ENCODE measurements around the gene ZNF862.

ZNF862 gene

DNA sequence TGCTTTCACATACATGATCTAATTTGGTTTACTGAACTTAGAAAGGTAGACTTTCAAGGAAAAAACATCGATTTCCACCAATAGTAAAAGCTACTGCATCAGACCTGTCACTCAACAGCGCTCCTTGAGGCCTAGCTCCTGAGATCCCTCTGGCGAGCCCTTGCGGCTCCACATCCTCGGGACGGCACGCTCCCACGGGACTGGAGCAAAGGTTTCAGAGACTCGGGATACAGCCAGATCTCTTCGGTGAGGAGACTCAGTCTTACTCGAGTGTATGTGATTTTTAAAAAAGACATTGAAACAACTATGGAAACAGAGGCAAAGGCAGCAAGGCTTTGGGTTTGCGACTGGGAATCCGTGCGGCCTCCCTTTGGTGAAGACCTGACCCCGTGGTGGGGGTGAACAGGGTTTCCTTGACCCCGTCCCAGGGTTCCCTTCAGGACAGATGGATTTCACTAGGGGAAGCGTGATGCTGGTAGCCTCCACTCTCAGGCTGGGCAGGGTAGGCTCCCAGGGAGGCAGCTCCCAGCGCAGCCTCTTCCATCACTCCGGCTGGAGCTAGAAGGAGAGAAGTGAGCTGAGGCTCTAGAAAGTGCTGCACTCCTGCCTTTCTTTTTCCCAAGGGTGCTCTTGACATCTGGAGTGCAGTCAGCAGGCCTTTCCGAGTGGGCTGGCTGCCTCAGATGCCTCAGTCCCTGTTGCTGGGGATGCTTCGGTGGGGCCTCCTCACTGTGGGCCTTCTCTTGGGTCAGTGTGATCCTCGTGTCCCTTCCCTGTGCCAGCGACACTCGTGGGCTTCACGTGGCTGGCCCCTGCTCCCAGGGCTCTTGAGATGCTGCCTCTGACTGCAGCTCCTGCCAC lies 29.8 kb downstream of the ZNF862 start:
- no peak for DNase-seq

DNA sequence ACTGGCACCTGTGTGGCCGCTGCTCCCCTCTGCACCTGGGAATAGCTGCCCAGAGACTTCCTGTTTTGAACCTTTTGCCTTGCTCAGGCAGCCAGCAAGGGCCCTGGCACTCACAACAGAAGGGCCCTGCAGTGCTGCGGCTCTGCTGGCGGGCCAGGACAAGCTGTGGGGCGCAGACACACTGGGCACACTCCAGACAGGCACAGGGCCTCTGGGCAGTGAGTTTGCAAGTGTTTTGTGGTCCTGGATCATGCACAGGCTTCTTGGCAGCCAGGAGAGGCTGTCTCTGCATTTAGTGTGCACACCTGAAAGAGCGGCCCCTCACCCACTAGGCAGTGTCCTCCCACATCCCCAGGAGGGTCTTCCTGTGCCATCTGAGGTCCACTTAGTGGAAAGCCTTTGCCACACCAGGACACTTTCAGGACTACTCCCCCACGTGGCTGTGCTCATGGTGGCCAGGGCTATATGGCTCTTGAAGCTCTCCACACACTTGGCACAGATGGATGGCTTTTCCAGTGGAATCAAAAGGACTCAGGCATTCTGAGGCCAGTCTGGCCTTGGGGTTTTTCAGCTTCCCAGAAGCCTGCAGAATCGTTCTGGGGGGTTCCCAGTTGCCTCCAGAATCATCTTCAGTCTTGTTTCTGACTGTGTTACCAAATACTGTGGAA lies 30.6 kb downstream of the ZNF862 start:
- no peak for DNase-seq

GRCh38 chr7:149869291-149869650 lies 31.1 kb downstream of the ZNF862 start:
- DNase-seq: no peak

- DNase-seq: no peak
These were observed 31.7 kb downstream of the ZNF862 start for GRCh38 chr7:149869867-149870266.

- no peak for DNase-seq
These were observed 32.1 kb downstream of the ZNF862 start for GRCh38 chr7:149870274-149870673.

- DNase-seq: no peak
These were observed 32.7 kb downstream of the ZNF862 start for GRCh38 chr7:149870701-149871483.

GRCh38 chr7:149871576-149871975 lies 33.4 kb downstream of the ZNF862 start:
- no peak for DNase-seq

- DNase-seq: peak; percentile 64
These were observed 34.4 kb downstream of the ZNF862 start for GRCh38 chr7:149872419-149873073.

DNA sequence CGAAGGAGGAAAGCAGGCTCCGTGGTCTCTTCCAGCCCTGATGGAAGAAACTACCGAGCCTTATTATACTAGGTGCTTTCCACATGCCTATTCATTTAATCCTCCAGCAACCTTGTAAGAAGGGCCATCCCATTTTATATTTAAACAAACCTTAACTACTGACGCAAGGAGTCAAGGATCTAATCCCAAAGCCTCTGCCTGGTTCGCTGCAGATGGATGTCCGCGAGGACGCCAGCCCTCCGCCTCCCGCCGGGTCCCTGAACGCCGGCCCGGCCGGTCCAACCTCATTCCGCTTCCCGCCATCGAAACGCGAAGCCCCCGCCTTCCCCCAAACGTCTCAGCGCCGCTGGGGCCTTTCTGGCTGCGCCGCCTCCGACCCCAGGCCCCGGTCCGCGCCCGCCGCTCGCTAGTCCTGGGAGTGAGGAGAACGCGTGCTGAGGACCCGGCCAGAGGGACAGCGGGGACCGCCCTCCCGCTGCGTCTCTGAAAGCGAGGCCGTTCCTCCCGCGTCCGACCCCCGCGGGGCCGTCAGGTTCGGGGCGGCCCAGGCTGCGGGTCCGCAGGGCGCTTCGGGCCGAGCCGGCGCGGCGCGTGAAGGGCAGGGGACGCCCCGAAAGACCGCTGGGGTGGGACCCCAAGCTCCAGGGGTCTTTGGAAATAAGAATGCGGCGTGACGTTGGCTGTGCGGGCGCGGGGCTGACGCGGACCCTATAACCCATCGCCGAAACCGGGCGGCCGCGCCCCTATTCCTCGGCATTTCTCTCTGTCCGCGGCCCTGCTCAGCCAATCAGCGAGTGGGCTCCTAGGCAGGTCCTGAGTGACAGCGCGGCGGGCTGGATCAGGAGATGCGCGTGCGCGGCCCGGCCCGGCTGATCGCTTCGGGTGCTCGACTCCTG lies 35.1 kb downstream of the ZNF862 start, which contains the start of gene ATP6V0E2:
Gene ATP6V0E2, plus strand, starts transcription at position 896 of the 896 bp plus-strand sequence. CDS start 97 bp downstream, outside the sequence.
- peak; percentile 90 for DNase-seq

DNA sequence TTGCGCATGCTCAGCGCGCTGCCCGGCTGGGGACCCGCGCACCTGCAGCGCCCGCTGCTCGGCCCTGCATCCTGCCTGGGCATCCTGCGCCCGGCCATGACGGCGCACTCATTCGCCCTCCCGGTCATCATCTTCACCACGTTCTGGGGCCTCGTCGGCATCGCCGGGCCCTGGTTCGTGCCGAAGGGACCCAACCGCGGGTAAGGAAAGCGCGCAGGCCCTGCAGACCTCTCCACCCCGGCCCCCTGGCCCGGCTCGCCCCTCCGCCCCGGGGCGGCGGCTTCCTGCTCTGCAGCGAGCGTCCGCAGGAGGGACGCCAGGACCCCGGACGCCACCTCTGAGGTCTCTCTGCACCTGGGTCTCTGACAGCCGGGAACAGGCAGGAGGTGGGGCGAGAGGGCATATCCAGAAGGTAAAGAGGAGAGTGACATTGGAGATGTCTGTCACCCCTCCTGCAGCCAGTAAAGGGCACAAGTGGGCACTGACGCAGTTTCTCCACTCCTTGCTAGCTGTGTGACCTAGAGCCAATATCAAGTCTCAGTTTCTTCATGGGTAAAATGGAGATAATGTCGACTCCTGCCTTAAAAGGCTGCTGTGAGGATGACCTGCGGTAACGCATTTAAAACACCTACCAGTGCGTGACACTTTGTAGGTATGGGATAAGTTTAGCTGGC lies 35.9 kb downstream of the ZNF862 start:
- DNase-seq: no peak

DNA sequence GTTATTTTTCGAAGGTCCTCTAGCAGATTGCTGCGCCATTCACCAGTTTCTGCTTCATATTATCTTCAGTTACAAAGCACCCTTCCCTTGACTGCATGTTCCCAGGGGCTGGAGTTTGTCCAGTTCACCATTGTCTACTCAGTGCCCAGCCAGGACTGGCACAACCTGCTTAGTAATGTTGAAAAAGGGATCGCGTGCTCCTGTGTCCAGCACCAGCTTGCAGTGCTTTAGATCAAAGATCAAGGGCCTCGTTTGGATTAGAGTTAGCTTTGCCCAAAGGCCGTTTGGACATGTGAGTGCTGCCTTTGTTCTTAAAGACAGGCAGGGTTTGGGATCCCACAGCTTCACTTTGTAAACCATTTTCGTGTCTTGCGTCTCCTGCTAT lies 36.5 kb downstream of the ZNF862 start:
- DNase-seq: no peak

- no peak for DNase-seq
These were observed 37.2 kb downstream of the ZNF862 start for GRCh38 chr7:149875396-149875795.

DNA sequence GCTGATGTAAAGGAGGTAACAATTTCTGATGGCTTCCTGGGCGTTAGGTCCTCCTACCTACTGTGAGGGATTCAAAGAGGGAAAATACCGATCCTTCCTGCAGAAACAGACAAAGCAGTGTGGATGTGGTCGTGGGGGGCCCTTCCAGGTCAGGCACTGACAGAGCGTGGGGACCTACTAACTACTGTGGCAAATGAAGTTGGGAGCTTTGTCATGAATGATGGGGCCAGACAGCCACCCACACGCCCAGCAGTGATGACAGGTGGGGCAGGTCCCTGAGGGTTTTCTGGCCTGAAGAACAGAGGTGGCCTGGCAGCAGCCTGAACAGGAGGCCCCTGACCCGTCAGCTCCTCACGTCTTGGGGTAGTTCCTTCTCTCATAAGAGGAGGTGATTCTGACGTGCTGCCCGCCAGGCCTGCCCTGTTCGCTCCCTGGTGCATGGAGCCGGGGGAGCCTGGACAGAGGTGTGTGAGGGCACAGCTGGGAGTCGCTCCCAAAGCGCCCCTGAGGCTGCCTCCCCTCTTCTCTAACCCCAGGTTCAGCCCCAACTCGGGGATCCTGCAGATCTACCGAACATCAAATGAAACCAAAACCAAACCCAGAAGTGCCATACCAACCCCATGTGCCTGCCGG lies 39.8 kb downstream of the ZNF862 start:
- no peak for DNase-seq

DNA sequence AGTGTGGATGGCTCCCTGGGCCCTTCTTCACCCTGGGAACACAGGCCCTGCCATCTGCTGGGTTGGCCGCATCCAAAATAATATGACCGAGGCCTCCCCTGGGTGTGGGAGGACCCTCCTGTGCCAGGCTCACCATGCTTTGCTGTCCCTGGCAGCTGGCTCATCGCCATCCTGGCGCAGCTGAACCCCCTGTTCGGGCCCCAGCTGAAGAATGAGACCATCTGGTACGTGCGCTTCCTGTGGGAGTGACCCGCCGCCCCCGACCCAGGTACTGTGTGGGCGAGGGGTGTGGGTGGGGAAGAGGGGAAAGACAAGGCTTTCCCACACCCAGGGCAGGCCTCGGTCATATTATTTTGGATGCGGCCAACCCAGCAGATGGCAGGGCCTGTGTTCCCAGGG lies 40.3 kb downstream of the ZNF862 start:
- DNase-seq: peak; percentile 55

DNA sequence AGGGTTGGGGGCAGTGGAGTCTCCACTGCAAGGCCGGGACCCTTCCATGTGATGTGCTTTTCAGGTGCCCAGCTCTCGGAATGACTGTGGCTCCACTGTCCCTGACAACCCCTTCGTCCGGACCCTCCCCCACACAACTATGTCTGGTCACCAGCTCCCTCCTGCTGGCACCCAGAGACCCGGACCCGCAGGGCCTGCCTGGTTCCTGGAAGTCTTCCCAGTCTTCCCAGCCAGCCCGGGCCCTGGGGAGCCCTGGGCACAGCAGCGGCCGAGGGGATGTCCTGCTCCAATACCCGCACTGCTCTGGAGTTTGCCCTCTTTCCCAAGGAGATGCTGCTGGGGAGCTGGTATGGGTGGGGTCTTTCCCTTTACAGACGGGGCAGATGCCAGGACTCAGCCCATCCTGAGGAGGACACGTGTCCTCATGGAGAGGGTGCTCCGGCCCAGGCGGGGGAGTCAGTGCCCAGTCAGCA lies 41.1 kb downstream of the ZNF862 start:
- DNase-seq: peak; percentile 48

DNA sequence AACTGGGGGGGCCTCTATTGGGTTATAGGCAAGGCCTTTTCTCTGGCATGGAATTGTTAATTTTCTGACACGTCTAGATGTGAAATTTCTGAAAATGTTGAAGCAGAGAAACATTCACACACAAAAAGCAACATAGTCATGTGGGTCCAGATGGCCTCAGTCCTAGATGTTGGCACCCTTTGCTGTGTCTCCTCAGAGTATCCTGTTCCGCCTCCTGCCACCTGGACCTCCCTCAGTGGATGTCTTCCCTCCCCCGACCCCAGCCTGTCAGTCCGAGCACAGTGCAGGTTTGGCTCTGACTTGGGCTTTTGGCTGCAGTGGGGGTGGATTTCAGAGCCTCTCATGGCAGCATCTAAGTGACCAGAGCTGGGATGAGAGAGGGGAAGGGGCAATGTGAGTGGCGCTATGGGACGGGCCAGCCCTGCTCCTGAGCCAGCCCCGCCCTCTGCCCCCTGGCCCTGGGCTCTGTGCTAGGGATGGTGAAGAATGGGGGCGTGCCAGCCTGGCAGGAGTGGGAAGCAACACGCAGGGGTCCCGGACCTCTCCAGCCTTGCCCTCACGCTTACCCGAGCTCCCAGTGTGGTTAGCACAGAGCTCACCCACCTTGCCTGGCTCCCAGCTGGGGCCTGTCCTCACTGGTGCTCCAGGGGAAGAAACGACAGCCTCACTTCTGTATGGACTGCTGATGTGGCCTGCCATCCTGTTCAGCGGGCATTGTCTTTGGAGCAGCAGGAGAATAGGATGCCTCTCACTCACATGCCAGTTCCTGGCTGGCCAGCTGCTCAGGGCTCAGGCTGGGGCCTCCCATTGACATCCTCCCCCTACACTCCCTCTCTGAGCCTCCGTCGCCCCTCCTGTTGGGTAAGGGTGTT lies 41.8 kb downstream of the ZNF862 start:
- peak; percentile 70 for DNase-seq

- DNase-seq: peak; percentile 20
These were observed 42.6 kb downstream of the ZNF862 start for GRCh38 chr7:149880638-149881311.

DNA sequence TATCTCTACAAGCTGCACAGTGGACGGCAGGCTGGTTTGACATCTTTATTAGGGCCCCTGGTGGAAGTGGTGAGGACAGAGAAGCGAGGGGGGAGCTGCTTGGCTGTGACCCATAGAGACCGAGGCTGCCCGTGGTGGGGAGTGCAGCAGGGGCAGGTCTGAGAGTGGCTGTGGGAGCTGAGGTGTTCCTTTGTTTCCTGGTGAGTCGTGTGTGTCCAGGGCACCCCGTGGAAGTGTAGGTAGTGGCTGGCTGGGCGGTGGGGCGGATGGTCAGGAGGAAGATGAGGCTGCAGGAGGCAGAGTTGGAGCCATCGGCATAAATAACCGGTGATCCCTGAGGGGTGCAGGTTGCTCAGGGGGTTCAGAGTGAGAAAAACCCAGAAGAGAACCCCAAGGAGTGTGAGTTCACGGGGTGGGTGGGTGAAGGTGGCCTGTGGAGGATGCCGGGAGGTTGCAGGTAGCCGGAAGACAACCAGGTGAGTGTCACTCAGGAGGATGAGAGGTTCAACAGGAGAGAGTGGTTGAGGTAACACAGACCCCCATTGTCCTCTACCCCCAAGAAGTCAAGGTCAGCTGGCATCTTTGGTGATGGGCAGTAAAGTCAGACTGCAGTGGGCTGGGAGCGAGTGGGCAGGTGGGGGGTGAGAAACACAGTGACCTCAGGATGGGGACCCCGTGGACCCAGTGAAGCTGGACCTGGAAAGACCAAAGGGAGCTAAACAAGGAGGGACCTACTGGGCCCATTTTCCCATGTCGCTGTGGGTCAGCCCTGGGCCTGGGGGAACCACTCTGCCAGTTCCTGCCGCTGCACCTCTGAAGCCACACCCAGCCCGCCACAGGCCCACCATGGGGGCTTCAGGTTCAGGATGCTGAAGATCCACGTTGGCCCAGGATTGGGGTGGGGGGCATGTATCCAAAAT lies 43.4 kb downstream of the ZNF862 start:
- DNase-seq: no peak

Data from NCI-H446 treated with DMSO at 0.1 percent for 48 hours (cell line).